Psoas muscle (tissue), 8 donors: ENCODE results near the gene TXN2. TPM values are rescaled to one million over a fixed set of nuclear protein-coding genes. Genes with fewer than 3 reads are reported as not detected.
"Not testable (repeated sequence)": the region's sequence is repeated elsewhere in the genome, so short reads cannot be mapped to it uniquely, and the experiment has no call there.

Source experiments
- ATAC-seq, 4 donors: fragments of 200-7000 bp; cut with Tn5 transposase; one replicate each; pipeline ENCODE4 v1.9.1; 2020; ENCODE audit warnings: moderate library complexity in 3 of 4, mild to moderate bottlenecking in 2 of 4
- DNase-seq, 2 donors: peaks; one replicate each; pipeline ENCODE4 v3.0.0-alpha.2; 2020
- H3K27ac ChIP-seq: fragments of 200-600 bp; one replicate; pipeline ENCODE4 v1.8.0; 2022
- H3K27me3 ChIP-seq, 3 donors: fragments of 200-600 bp in 1 of 3; one replicate each; pipeline versions ENCODE4 v1.6.1 to v1.8.0; 2013 to 2022; ENCODE audit warnings: low read length in 2 of 3, mild to moderate bottlenecking in 2 of 3, moderate library complexity in 1 of 3; ENCODE audit not compliant: insufficient read depth in 3 of 3
- H3K36me3 ChIP-seq, 2 donors: fragments of 200-600 bp in 1 of 2; one replicate each; pipeline versions ENCODE4 v1.6.1 to v1.8.0; 2013 to 2022; ENCODE audit warnings: low read depth in 1 of 2, mild to moderate bottlenecking in 1 of 2, moderate library complexity in 1 of 2; ENCODE audit not compliant: insufficient read depth in 1 of 2
- H3K4me1 ChIP-seq: fragments of 200-600 bp; one replicate; pipeline ENCODE4 v1.8.0; 2022
- H3K4me3 ChIP-seq: fragments of 200-600 bp; one replicate; pipeline ENCODE4 v1.8.0; 2022; ENCODE audit warnings: mild to moderate bottlenecking
- H3K9me3 ChIP-seq: fragments of 200-600 bp; one replicate; pipeline ENCODE4 v1.8.0; 2022
- CTCF ChIP-seq: fragments of 200-600 bp; IDR thresholded peaks from one replicate; pipeline ENCODE4 v1.8.0; 2022; ENCODE audit warnings: antibody characterized with exemption
- WGBS, 3 donors: extraction: QIAGEN DNeasy Blood & Tissue Kit; methylation state at CpG; one replicate each; pipeline versions ENCODE4 v1.1.6 to v1.1.7; 2013; 5-methylcytosine and 5-hydroxymethylcytosine counted together
- intact Hi-C, 2 donors: fragments of 100-400 bp; cut with DNase I; formaldehyde crosslinking; loops; one replicate each; pipeline versions ENCODE4 v1.11.0 to v1.14.2; 2022
- polyA plus RNA-seq, 3 donors: library from polyadenylated mRNA; stranded (reverse); fragments of 200-250 nt; gene quantifications; one replicate each; pipeline ENCODE4 v1.2.3, GENCODE V29; 2013
- total RNA-seq, 4 donors: library from RNA; stranded (reverse); fragmentation: NEBNext Ultra II Directional in 2 of 4; extraction: Animal tissue kit (Norgen Biotek cat#: 25700) in 2 of 4; gene quantifications; one replicate each; pipeline versions ENCODE4 v1.2.1 to v1.2.4, GENCODE V29; 2021 to 2023
- donor health status: healthy with polysubstance abuse.
- donor health status: DM: no; HTN: no; CAD: no; lungs with moderate emphysema.
- donor health status: Bipolar disorder and iron deficiency.
- donor health status: healthy.
- donor health status: DM: yes; HTN: yes; CAD: no.
- donor health status: DM: no; HTN: no; CAD: no.
- donor health status: DM: no; HTN: no; CAD: no.
- donor health status: DM: yes; HTN: yes; CAD: no.

Gene TXN2
- total and polyA plus RNA-seq, 7 donors: 83.9 to 155 (median 115) TPM

DNA sequence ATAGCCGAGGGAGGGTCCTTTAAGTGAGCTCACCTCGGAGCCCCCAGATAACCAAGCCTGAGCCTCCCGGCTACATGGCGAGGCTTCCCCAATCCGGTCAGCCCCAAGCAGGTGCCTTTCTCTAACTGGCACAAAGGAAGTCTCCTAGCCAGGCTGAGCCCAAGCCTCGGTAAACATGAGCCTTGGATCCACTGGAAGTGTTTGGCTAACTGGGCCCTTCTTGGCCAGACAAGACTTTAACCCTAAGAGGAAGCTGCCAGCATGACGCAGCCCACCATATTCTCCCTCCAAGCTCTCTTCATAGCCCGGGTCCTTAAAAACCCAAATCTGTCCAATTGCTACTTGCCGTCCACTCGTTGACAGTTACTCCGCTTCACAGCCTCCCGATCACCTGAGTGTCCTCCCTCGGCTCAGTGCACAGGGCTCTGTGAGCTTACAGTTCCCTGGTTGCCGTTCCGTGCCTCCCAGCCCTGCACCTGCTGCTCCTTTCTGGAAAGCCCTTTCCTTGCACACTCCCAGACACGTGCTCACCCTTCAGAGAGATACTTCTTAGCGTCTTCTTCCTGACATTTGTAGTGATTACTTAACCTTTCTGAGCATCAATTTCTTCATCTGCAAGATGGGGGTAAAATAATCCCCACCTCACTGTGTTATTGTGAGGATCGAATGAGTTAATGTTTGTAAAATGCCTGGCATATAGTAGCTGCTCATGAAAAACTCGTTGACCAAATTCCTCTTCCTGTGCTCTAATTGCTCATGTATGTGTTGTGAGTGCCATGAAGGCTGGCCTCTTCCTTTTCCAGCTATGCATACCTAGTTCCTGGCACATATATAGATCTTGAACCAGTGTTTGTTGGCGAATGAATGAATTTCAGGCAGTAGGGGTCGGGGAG, 25.6 kb downstream of the TXN2 start:
- peak overlapping the region; percentile 69 for H3K4me3 ChIP-seq
- ATAC-seq (peak; percentile 3 to 19 (median 11)), DNase-seq (peak in 1 of 2 donors; percentile 57)
- intact Hi-C loops: no loop called here
- no peaks in the 10 kb centered on the region for H3K9me3 ChIP-seq
- 50 to 65% (median 51%) methylated on average over 21 of the region's 21 CpGs for WGBS, 3 donors
- TF ChIP-seq CTCF: no peak
- no peaks in the 10 kb centered on the region for H3K27me3 ChIP-seq
- H3K36me3 ChIP-seq: no peaks in the 10 kb centered on the region
- peak overlapping the region; percentile 96 for H3K27ac ChIP-seq
- H3K4me1 ChIP-seq: peaks cover 48% of the 10 kb centered on the region

GRCh38 chr22:36454916-36455570, 26.4 kb downstream of the TXN2 start:
- Histone ChIP-seq H3K27ac (peak overlapping the region; percentile 96), H3K36me3 (no peaks in the 10 kb centered on the region), H3K27me3 (no peaks in the 10 kb centered on the region), H3K9me3 (no peaks in the 10 kb centered on the region), H3K4me1 (peaks cover 48% of the 10 kb centered on the region), H3K4me3 (peak overlapping the region; percentile 69)
- ATAC-seq (peak; percentile 88 to 91 (median 90)), DNase-seq (peak; percentile 90 to 95)
- intact Hi-C loops: loop anchor here in 1 of 2 donors (5.0 kb wide), 2 partner anchors 38 to 68 kb away; partner anchors contain the start of gene MYH9
- TF ChIP-seq CTCF: no peak
- 2 to 5% (median 2%) methylated on average over 46 to 61 of the region's 61 CpGs for WGBS, 3 donors

DNA sequence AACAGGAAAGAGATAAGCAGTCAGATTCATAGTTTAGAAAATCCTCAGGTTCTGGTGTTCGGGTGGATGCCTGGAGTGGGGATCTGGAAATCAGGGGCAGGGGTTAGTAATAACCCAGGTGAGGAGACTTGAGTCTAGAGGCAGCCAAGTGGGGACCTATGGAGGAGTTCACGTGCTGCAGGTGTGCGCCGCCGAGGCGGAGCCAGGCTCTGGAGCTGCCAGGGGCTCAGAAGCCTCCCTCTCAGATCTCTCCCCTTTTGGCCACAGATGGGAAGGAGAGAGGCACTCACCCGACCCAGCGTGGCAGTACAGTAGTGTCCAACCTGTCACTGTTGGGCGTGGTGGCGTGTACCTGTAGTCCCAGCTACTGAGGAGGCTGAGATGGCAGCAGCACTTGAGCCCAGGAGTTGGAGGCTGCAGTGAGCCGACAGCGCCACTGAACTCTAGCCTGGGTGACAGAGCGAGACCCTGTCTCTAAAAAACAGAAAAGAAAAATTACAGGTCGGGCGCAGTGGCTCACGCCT, 27.5 kb downstream of the TXN2 start:
- DNase-seq (no peak), ATAC-seq (no peak)
- Histone ChIP-seq H3K9me3 (no peaks in the 10 kb centered on the region), H3K27me3 (no peaks in the 10 kb centered on the region), H3K4me1 (peaks cover 59% of the 10 kb centered on the region), H3K4me3 (peak overlapping the region; percentile 69), H3K36me3 (no peaks in the 10 kb centered on the region), H3K27ac (peak overlapping the region; percentile 96)
- 94 to 97% (median 94%) methylated on average over 16 of the region's 16 CpGs for WGBS, 3 donors
- intact Hi-C loops: loop anchor here in 1 of 2 donors (5.0 kb wide), 2 partner anchors 37 to 67 kb away; partner anchors contain the start of gene MYH9
- no peak for TF ChIP-seq CTCF

GRCh38 chr22:36452978-36453607, 28.3 kb downstream of the TXN2 start:
- not testable (repeated sequence) for H3K27me3 ChIP-seq, H3K9me3 ChIP-seq, ATAC-seq, H3K4me3 ChIP-seq, DNase-seq, H3K36me3 ChIP-seq
- Histone ChIP-seq H3K27ac (peak overlapping the region; percentile 96), H3K4me1 (peaks cover 54% of the 10 kb centered on the region)
- intact Hi-C loops: loop anchor here in 1 of 2 donors (5.0 kb wide), 2 partner anchors 36 to 66 kb away; partner anchors contain the start of gene MYH9
- WGBS, 3 donors: 85 to 91% (median 90%) methylated on average over 5 of the region's 5 CpGs
